CD14-positive monocyte (primary cell): ENCODE measurements around the gene SLIT3. TPM values are rescaled to one million over a fixed set of nuclear protein-coding genes. Genes with fewer than 3 reads are reported as not detected.

Experiments used
- DNase-seq, 3 donors: peaks; one replicate each; pipeline ENCODE4 v3.0.0-alpha.2; 2011 to 2022
- H2AFZ ChIP-seq: 2 replicates; pipeline ENCODE4 v1.6.0; 2012; ENCODE audit warnings: mild to moderate bottlenecking, low read depth, low read length, inconsistent platforms; ENCODE audit not compliant: insufficient read depth, poor library complexity, severe bottlenecking
- H3K27ac ChIP-seq, 2 donors: 1 replicate in 1 of 2; 2 replicates in 1 of 2; pipeline ENCODE4 v1.5.1; 2012 to 2013; ENCODE audit warnings: low read length in 2 of 2, control low read depth in 1 of 2, inconsistent platforms in 1 of 2, low read depth in 1 of 2, mild to moderate bottlenecking in 1 of 2
- H3K27me3 ChIP-seq, 2 donors: one replicate each; pipeline versions ENCODE4 v1.6.0 to v1.6.1; 2011 to 2013; ENCODE audit warnings: low read length in 2 of 2; ENCODE audit not compliant: control insufficient read depth in 2 of 2, insufficient read depth in 2 of 2
- H3K36me3 ChIP-seq, 2 donors: replicated peaks in 1 of 2; 1 replicate in 1 of 2; 2 replicates in 1 of 2; pipeline versions ENCODE4 v1.5.1 to v1.6.1; 2012 to 2013; ENCODE audit warnings: low read length in 2 of 2, control low read depth in 1 of 2, inconsistent platforms in 1 of 2, mild to moderate bottlenecking in 1 of 2; ENCODE audit not compliant: insufficient read depth in 2 of 2, control insufficient read depth in 1 of 2
- H3K4me1 ChIP-seq, 2 donors: 1 replicate in 1 of 2; 2 replicates in 1 of 2; pipeline versions ENCODE4 v1.5.1 to v1.6.1; 2012 to 2013; ENCODE audit warnings: low read length in 2 of 2, control low read depth in 1 of 2, inconsistent platforms in 1 of 2, mild to moderate bottlenecking in 1 of 2, moderate library complexity in 1 of 2; ENCODE audit not compliant: insufficient read depth in 2 of 2, control insufficient read depth in 1 of 2
- H3K4me2 ChIP-seq: replicated peaks from 2 replicates; pipeline ENCODE3; 2012; ENCODE audit warnings: low read length, moderate library complexity, mild to moderate bottlenecking; ENCODE audit not compliant: poor library complexity, severe bottlenecking; ENCODE audit errors: extremely low read depth
- H3K4me3 ChIP-seq, 3 experiments: fragments of 200-600 bp in 1 of 3; sonication (generic) in 1 of 3; replicated peaks in 1 of 3; 1 replicate in 2 of 3; 2 replicates in 1 of 3; pipeline ENCODE4 v1.5.1; 2011 to 2013; ENCODE audit warnings: low read length in 3 of 3, mild to moderate bottlenecking in 3 of 3, control low read depth in 2 of 3, low read depth in 2 of 3, inconsistent platforms in 1 of 3, moderate library complexity in 1 of 3
- H3K79me2 ChIP-seq: 2 replicates; pipeline ENCODE4 v1.6.0; 2012; ENCODE audit warnings: mild to moderate bottlenecking, control low read depth, inconsistent platforms, low read length, moderate library complexity; ENCODE audit not compliant: insufficient read depth
- H3K9ac ChIP-seq: 2 replicates; pipeline ENCODE4 v1.6.0; 2017; ENCODE audit warnings: low read length, mild to moderate bottlenecking; ENCODE audit not compliant: insufficient read depth, poor library complexity, severe bottlenecking
- H3K9me3 ChIP-seq, 2 donors: replicated peaks in 1 of 2; 1 replicate in 1 of 2; 2 replicates in 1 of 2; pipeline versions ENCODE4 v1.5.1 to v1.6.1; 2012 to 2013; ENCODE audit warnings: low read length in 2 of 2, control low read depth in 1 of 2; ENCODE audit not compliant: control insufficient read depth in 1 of 2, insufficient read depth in 1 of 2
- H4K20me1 ChIP-seq: 2 replicates; pipeline ENCODE4 v1.6.0; 2012; ENCODE audit warnings: mild to moderate bottlenecking, low read length, control low read depth, moderate library complexity; ENCODE audit not compliant: insufficient read depth
- H3K27ac Mint-ChIP-seq, 7 donors: one replicate each; pipeline ENCODE4 v1.8.0; 2020; ENCODE audit warnings: mild to moderate bottlenecking in 7 of 7, mixed read lengths in 7 of 7, moderate library complexity in 6 of 7, inconsistent platforms in 2 of 7
- H3K27me3 Mint-ChIP-seq, 3 donors: one replicate each; pipeline ENCODE4 v1.8.0; 2021 to 2022; ENCODE audit warnings: low read depth in 3 of 3, mild to moderate bottlenecking in 3 of 3, mixed read lengths in 3 of 3, moderate library complexity in 3 of 3, inconsistent platforms in 1 of 3
- H3K36me3 Mint-ChIP-seq, 2 donors: one replicate each; pipeline ENCODE4 v1.8.0; 2020; ENCODE audit warnings: mixed read lengths in 2 of 2, inconsistent platforms in 1 of 2, mild to moderate bottlenecking in 1 of 2
- H3K4me1 Mint-ChIP-seq: one replicate; pipeline ENCODE4 v1.8.0; 2020; ENCODE audit warnings: mild to moderate bottlenecking, mixed read lengths
- H3K4me3 Mint-ChIP-seq, 2 donors: one replicate each; pipeline ENCODE4 v1.8.0; 2020; ENCODE audit warnings: mild to moderate bottlenecking in 2 of 2, mixed read lengths in 2 of 2, moderate library complexity in 1 of 2
- H3K9me3 Mint-ChIP-seq, 7 donors: one replicate each; pipeline ENCODE4 v1.8.0; 2020 to 2022; ENCODE audit warnings: mixed read lengths in 7 of 7, mild to moderate bottlenecking in 6 of 7, moderate library complexity in 6 of 7, inconsistent platforms in 2 of 7
- CTCF ChIP-seq: fragments of 200-600 bp; IDR thresholded peaks from one replicate; pipeline ENCODE4 v1.8.0; 2022; ENCODE audit warnings: antibody characterized with exemption, mild to moderate bottlenecking
- WGBS: methylation state at CpG from one replicate; pipeline ENCODE4 v1.1.5; 2013; ENCODE audit warnings: missing lambda C conversion rate; ENCODE audit not compliant: insufficient coverage; 5-methylcytosine and 5-hydroxymethylcytosine counted together
- intact Hi-C, 2 donors: fragments of 100-400 bp; cut with micrococcal nuclease; formaldehyde crosslinking; loops; one replicate each; pipeline versions ENCODE4 v1.15.0 to v1.15.1; 2023
- polyA plus RNA-seq, 3 donors: library from polyadenylated mRNA; depleted of rRNA in 1 of 3; unstranded in 2 of 3; stranded (reverse) in 1 of 3; fragments of 300-500 nt in 2 of 3; fragments of >200 nt in 1 of 3; fragmentation: Illumina TruSeq in 2 of 3; gene quantifications; 1 replicate in 2 of 3; 2 replicates in 1 of 3; pipeline ENCODE4 v1.2.3, GENCODE V29; 2012 to 2021

SLIT3 gene
- polyA plus RNA-seq, 3 donors: not detected

GRCh38 chr5:168756453-168757391 is 544.2 kb downstream of the SLIT3 start:
- WGBS: 88% methylated on average over 6 of the region's 10 CpGs
- intact Hi-C loops: no loop called here

More at GRCh38 chr5:168756453-168757391, 544.2 kb downstream of the SLIT3 start:
- Histone ChIP-seq H3K4me3 (no peak overlapping the region), H3K27me3 (no peaks in the 10 kb centered on the region), H3K4me2 (no peak overlapping the region), H3K36me3 (no peaks in the 10 kb centered on the region), H4K20me1 (no peaks in the 10 kb centered on the region), H3K9me3 (no peaks in the 10 kb centered on the region), H2AFZ (no peak overlapping the region), H3K4me1 (no peaks in the 10 kb centered on the region), H3K27ac (no peak overlapping the region), H3K79me2 (no peaks in the 10 kb centered on the region), H3K9ac (no peak overlapping the region)
- Mint-ChIP-seq H3K4me3 (peak overlapping the region in 1 of 2 donors; percentile 26), H3K36me3 (no peaks in the 10 kb centered on the region), H3K27me3 (peaks cover 0 to 9% (median 7%) of the 10 kb centered on the region in 3 donors), H3K4me1 (no peaks in the 10 kb centered on the region), H3K27ac (no peak overlapping the region), H3K9me3 (peaks cover 0 to 2% (median 0%) of the 10 kb centered on the region in 7 donors)
- no peak for DNase-seq
- no peak for TF ChIP-seq CTCF
